Muscle of arm (tissue), 12 donors: ENCODE results near the gene TRIM47. TPM values are rescaled to one million over a fixed set of nuclear protein-coding genes. Genes with fewer than 3 reads are reported as not detected.

Experiments
- DNase-seq: peaks from one replicate; pipeline ENCODE4 v3.0.0-alpha.2; 2013
- polyA plus RNA-seq, 12 donors: library from polyadenylated mRNA; unstranded; fragments of 120-200 nt; gene quantifications; one replicate each; pipeline ENCODE4 v1.2.1, GENCODE V29; 2013; ENCODE audit not compliant: insufficient read length in 12 of 12

Gene TRIM47
- polyA plus RNA-seq, 12 donors = 15.8 to 46.4 (median 21.5) TPM; not detected in 1

DNA sequence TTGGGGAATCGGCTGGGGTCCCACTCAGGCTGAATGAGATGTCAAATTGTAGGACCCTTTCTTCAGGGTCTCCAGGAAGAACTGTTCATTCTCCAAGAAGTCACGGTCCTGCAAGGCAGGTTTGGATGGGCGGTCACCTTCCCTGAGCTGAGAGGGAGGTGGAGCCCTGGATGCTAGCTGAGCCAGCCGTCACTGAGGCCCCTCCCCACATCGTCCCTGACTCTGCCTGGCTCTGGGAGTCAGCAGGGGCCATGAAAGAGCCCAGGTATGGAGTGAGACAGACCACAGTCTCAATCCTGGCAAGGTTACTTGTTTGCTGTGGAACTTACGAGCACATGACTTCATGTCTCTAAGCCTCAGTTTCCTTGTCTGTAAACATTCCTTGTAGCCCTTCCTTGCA, 32.3 kb upstream of the TRIM47 start:
- DNase-seq = no peak

DNA sequence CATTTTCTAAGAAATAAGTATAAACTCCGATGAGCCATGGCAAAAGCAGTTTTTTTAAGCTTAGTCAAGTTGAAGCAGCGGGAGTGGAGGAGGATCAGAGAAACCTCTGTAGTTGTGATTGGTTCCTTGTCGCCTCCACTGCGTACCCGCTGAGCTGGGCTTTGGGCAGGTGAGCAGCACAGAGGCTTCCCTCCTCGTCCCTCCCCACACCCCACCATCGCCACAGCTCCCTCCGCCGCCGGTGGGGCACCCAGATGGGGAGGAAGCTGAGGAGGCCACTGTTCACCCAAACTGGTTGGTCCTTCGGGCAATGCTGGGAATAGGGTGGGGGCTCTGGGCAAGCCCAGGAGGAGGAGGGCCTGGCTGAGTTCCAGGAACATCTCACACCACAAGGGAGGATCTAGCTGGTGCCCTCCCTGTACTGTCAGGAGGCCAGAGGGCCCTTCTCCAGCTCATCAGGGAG, 31.5 kb upstream of the TRIM47 start:
- no peak for DNase-seq

DNA sequence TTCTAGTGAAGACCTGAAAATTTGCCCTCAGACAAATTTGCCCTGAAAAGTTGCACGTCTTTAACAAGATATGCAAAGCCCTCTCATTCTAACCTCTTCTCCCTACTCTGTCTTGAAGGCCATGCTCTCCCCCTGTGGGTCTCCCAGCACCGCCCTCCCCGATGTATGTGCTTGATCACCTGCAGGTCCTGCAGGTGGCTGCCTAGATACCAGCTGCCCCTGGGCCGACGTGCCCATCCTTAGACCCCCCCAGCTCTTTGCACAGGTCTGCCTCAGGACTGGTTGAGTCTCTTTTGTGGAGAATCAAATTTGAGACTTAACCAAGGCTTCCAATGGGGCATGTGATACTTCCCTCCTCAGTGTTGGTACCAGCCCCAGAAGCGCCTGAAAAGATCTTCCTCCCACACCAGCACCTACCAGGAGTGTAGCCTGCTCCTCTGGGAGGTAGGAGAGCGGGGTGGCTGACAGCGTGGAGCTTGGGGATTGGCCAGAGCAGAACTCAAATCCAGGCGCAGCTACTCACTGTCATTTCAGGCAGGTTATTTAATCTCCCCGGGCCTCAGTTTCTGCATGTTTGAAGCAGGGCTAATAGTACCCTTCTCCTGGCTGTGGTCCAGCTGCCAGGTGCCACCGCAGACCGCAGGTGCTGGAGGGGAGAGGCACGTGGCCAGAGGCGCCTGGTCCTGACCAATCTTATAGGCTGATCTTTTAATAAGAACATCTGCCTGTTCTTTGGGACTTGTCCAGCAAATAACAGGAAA, 30.9 kb upstream of the TRIM47 start:
- no peak for DNase-seq

- DNase-seq = no peak
Measured at GRCh38 chr17:75908201-75908600, 29.8 kb upstream of the TRIM47 start.

DNA sequence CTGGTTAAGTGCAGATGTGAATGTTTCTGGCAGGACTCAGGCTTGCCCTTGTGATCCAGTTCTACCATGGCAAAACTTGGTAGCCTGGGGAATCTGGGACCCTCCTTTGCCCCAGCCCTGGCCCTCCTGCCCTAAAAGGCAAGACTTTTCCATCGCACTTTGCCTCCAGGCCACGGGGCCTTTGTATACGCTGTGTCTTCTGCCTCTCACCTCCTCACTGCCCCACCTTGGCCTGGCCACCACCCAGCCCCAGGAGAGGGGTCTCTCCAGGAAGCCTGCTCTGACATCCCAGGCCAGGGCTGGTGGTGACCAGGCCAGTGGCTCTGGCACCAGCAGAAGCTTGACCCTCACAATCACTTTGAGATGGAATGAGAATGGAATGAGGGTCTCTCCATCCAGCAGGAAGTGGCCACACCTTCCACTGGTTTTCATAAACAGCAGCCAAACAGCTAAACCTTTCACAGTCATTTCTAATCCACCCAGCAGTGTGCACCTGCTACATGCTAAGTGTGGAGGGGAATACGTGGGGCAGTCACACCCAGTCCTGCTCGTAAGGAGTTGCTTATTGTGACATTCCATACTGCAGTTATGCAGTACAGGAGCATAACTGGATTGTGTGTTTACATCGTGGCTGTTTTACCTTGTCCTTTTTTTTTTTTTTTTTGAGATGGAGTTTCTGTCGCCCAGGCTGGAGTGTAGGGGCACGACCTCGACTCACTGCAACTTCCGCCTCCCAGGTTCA, 27.9 kb upstream of the TRIM47 start:
- DNase-seq = no peak

DNA sequence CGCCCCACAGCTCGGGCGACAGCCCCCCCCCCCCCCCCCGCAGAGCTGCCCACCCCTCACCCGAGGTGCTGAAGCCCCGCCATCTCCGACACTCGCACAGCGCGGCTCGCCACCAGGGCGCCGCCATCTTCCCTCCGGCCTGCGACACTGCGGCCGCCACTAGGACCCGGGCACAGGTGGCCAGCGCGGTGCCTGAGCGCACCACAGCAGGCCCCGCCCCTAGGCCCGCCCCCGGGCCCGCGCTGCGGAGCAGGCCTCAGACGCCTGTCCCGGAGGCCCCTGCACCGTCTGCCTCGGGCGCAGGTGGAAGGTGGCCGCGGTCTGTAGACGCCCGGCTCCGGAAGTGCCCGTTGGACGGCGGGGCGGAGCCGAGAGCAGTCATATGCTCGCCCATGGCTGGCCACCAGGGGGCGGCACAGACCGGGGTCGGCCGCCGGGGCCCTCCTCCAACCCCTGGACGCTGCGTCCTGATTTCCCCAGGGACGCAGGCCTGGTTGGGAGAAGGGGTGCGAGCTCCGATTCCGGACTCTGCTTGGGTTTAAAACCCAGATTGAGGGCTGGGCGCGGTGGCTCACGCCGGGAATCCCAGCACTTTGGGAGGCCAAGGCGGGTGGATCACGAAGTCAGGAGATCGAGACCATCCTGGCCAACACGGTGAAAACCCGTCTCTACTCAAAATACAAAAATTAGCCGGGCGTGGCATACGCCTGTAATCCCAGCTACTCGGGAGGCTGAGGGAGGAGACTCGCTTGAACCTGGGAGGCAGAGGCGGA, 26.6 kb upstream of the TRIM47 start, which contains the start of gene MRPL38:
MRPL38 (minus strand) TSS at position 136 of the 773 bp plus-strand sequence; CDS start at position 127, 9 bp downstream.
- DNase-seq = peak; percentile 89

- DNase-seq = no peak
Measured at GRCh38 chr17:75902406-75902805, 24.0 kb upstream of the TRIM47 start.

GRCh38 chr17:75901727-75902126, 23.3 kb upstream of the TRIM47 start:
- no peak for DNase-seq

DNA sequence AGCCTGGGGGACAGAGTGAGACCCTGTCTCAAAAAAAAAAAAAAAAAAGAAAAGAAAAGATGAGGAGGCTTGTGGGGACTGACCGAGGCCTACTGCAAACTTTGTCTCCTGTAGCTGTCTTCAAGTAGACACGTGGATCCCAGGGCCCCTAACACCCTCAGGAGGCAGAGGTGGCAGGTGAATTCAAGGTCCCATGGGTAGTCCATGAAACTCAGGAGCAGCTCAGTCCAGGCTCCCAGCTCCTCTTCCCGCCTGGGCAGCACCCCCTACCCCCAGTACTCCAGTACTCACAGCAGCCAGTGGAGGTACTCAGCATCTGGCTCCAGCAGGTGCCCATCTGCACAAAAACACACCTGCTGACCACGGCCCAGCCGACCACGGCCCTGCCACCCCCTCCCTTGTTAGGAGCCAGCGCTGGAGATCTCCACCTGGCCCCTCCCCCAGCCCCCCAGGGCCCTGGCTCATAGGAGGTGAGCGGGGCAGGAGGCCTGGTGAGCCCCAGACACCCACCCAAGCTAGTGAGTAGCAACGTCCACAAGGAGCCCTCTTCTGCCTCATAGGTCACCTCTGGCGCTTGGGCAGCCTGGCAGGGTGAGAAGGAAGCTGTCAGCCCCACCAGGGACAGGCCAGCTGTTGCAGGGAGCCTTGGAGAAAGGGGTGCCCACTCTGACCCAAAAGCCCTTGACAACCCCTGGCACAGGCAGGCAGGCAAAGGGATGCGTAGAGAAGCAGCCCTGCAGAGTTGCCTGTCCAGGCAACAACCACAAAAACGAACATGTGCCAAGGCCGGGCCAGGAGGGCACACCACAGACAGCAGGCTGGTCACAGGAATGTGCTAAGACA, 22.5 kb upstream of the TRIM47 start:
- no peak for DNase-seq

GRCh38 chr17:75899767-75900468, 21.5 kb upstream of the TRIM47 start:
- no peak for DNase-seq

DNA sequence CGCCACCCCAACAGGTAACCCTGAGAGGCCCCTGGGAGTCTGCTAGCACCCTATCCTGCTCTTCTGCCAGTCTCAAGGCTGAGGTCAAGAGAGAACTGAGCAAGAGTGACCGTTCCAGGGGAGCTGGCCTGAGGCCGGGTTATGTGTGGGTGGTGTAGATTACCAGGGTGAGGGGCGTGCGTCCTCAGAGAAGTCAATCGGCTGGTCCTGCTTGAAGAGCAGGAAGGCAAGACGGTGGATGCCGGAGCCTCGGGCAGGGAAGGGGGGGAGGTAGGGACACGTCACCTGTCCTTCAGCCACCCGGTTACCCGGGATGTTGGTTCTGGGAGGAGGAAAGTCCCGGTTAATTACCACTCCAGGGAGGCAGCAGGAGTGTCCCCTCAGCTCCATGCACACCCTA, 21.0 kb upstream of the TRIM47 start:
- DNase-seq = no peak

DNA sequence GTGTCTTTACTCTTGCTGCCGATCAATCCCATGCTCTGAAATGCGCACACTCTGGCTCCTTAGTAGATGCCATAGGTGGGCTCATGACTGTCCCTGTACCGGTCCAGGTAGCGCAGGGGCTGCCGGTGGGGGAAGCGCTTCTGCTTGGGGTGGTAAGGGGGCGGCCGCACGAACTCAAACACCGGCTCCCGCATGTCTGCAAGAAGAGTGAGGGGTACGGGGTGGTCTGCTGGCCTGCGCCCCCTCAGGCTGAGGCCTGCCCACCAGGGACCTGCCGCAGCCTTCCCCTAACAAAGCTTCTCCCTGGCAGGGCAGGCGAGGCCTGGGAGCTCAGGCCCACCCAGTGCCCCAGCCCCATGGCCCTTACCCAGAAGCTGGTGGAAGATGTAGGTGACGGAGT, 20.4 kb upstream of the TRIM47 start:
- DNase-seq = no peak

DNA sequence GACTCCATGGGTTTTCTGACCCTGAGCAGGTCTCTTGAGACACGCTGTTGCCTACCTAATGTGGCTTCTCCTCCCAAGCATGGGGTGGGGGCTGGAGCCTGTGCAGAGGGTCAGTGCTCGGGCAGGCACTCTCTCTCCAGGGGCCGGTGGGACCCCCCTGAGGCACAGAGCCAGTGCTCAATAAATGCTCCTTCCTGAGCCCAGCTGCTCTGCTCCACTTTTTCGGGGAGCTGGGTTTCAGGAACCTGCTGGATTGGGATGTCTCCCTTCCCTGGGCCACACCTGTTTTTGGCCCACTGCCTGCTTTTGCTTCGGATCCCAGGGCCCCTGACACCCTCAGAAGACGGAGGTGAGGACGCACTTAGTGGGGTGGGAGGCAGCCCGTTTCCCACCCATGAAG, 19.7 kb upstream of the TRIM47 start:
- no peak for DNase-seq

DNA sequence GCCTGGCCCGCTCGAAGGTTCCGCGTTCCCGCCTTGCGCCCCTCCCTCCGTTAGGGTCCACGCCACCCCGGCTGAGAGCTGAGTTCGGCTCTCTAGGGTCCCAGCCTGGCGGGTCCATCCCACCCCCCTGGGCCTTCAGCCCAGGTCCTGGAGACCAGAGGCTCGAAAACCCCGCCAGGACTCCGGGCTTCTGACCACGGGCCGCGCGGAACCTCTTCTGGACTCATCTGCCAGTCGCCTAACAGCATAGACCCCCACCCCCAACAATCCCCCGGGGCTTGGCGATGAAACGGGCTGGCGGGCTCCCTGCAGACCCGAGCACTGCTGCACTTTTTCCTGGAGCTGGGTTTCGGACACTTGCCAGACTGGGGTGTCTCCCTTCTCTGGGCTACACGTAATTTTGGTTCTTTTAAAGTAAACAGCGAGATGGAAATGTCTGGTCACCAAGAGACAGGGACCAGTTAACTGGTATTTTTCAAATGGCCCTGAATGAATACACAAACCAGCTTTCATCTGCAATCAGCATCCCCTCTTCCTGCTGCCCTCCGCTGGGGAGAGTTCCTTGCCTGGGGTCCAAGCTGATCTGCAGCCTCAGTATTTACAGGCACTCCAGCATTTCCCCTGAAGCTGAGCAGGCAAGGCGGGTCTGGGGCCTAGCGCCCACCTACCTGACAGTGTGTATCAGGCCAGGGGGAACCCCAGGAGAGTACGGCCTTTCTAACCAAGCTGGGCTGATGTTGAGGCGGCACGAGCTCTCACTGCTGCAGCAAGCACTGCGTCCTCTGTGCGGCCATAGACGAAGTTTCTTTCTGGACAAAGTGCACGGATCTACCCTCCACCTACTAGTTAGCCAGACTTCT, 19.0 kb upstream of the TRIM47 start:
- DNase-seq = no peak

DNA sequence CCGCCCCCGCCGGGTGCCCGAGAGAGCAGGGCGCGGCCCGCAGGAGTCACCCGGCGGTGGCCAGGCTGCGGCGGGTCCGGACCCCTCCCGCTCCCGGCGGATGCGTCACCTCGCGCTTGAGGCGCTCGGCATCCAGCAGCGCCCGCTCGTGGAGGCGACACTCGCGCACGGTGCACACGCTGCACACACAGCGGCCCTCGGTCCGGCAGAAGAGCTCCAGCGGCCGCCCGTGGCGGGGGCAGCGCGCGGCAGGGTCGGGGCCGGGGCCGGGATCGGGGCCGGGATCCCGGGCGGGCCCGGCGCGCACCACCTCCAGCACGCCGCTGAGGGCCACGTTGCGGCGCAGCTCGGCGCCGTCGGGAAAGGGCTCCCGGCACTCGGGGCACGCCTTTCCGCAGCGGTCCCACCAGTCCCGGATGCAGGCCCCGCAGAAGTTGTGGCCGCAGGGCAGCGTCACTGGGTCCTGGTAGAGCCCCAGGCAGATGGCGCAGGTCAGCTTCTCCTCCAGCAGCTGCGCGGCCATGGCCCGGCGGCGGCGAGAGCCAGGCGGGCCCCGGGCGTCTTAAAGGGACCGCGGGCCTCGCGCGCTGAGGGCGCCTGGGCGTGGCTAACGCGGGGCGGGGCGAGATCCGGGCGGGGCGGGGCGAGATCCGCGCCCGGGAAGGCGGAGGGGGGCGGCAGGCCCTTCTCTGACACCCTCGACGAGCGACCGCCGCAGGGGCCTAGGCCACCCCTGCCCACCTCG, 18.2 kb upstream of the TRIM47 start, which contains the start of gene TRIM65:
TRIM65 (minus strand) TSS at position 537 of the 745 bp plus-strand sequence; CDS start at position 523, 14 bp downstream.
- peak; percentile 80 for DNase-seq

- DNase-seq = no peak
Measured at GRCh38 chr17:75895370-75896155, 17.2 kb upstream of the TRIM47 start.

GRCh38 chr17:75894049-75894733, 15.8 kb upstream of the TRIM47 start:
- no peak for DNase-seq
